ENCODE measurements around the gene AVP. TPM values are rescaled to one million over a fixed set of nuclear protein-coding genes. Genes with fewer than 3 reads are reported as not detected.

Gene AVP
- total RNA-seq, 4 donors from 2014 or later = 5.8 TPM; not detected in 3

DNA sequence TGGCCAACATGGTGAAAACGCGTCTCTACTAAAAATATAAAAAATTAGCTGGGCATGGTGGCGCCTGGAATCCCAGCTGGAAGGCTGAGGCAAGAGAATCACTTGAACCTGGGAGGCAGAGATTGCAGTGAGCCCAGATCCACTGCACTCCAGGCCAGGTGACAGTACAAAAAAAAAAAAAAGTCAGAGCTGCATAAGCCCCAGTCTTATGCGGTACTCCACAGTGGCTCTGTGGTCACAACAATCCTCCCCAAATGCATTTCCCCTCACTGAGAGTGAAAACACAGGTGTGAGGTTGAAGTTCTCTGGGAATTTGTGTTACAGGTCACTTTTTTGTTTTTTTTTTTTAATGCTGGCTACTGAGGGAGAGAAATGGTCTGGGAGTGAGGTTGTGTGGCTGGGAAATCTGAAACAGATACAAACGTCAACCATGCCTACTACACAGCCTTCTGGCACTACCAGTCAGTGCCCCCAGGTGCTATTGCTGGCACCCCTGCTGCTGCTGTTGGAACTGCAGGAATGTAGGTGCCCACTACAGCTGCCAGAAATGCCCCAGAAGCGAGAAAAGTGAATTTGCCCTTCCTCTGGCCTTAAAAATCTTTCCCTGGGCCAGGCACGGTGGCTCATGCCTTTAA is 33.0 kb downstream of the AVP start:
- H3K9me3 ChIP-seq = no peaks in the 10 kb centered on the region
- H3K4me3 ChIP-seq = no peak overlapping the region
- no peaks in the 10 kb centered on the region for H3K27me3 ChIP-seq
- peaks cover 0 to 26% (median 0%) of the 10 kb centered on the region in 3 donors for H3K36me3 ChIP-seq
- TF ChIP-seq POLR2A (IDR thresholded peaks at IDR 0.05) (no peak), CTCF (IDR thresholded peaks at IDR 0.05) (no peak)
- DNase-seq = no peak
- no peak overlapping the region for H3K27ac ChIP-seq
- H3K4me1 ChIP-seq = peaks cover 0 to 15% (median 9%) of the 10 kb centered on the region in 4 donors

GRCh38 chr20:3047486-3048419 is 36.8 kb downstream of the AVP start:
- no peaks in the 10 kb centered on the region for H3K27me3 ChIP-seq
- H3K9me3 ChIP-seq = no peaks in the 10 kb centered on the region
- peaks cover 0 to 15% (median 9%) of the 10 kb centered on the region in 4 donors for H3K4me1 ChIP-seq
- TF ChIP-seq CTCF (IDR thresholded peaks at IDR 0.05) (no peak), POLR2A (IDR thresholded peaks at IDR 0.05) (no peak)
- no peak overlapping the region for H3K27ac ChIP-seq
- H3K4me3 ChIP-seq = no peak overlapping the region
- peaks cover 0 to 26% (median 0%) of the 10 kb centered on the region in 3 donors for H3K36me3 ChIP-seq
- no peak for DNase-seq

DNA sequence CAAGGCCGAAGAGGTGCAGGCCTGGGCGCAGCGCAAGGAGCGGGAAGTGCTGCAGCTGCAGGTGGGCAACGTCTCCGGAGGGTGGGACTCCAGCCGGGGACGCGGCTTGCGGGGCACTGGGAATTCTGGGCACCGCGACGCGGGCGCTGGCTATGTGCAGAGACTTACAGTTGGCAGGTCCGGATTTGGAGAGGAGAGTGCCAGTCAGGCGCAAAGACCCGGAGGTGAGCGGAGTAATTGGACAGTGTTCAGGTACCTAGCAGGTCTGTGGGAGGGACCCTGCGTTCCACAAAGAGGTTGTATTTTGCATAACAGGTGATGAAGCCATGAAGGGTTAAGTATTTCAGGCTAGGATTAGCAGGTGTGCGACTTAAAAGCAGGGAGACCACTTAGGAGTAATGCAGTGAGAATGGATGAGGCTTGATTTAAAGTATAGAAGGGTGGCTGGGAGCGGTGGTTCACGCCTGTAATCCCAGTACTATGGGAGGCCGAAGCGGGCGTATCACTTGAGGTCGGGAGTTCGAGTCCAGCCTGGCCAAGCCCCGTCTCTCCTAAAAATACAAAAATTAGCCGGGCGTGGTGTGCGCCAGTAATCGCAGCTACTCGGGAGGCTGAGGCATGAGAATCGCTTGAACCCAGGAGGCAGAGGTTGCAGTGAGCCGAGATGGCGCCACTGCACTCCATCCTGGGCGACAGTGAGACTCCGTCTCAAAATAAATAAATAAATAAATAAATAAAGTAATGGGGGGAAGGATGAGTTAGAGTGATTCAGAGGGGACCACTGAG is 37.7 kb downstream of the AVP start:
- no peaks in the 10 kb centered on the region for H3K9me3 ChIP-seq
- H3K27ac ChIP-seq = peak overlapping the region; percentile 87 to 94 (median 92)
- peaks cover 0 to 17% (median 9%) of the 10 kb centered on the region in 4 donors for H3K4me1 ChIP-seq
- DNase-seq = no peak
- no peaks in the 10 kb centered on the region for H3K27me3 ChIP-seq
- H3K36me3 ChIP-seq = peaks cover 0 to 26% (median 0%) of the 10 kb centered on the region in 3 donors
- H3K4me3 ChIP-seq = peak overlapping the region; percentile 65 to 98 (median 87)
- no peak for TF ChIP-seq POLR2A (IDR thresholded peaks at IDR 0.05)
- no peak for TF ChIP-seq CTCF (IDR thresholded peaks at IDR 0.05)

GRCh38 chr20:3045816-3046676 is 38.5 kb downstream of the AVP start, which contains the start of gene MRPS26:
Gene MRPS26, plus strand, starts transcription at chr20:3046052. Its CDS starts 17 bp downstream, at chr20:3046069.
- Histone ChIP-seq H3K9me3 (no peaks in the 10 kb centered on the region), H3K4me3 (peak within 1 kb of the TSS; percentile 65 to 98 (median 87)), H3K36me3 (peaks cover 0 to 26% (median 0%) of the 10 kb centered on the region in 3 donors), H3K27ac (peak within 1 kb of the TSS; percentile 87 to 94 (median 92)), H3K4me1 (peaks cover 0 to 19% (median 9%) of the 10 kb centered on the region in 4 donors), H3K27me3 (no peaks in the 10 kb centered on the region)
- TF ChIP-seq CTCF (IDR thresholded peaks at IDR 0.05) = peak in 2 of 6 experiments; percentile 8 to 14
- TF ChIP-seq POLR2A (IDR thresholded peaks at IDR 0.05) = peak in 1 of 2 donors; percentile 62
- DNase-seq = peak; percentile 91 to 96 (median 95)

Data from Peyer's patch (tissue), 4 donors.